ENCODE data around the gene ARTN. TPM values are rescaled to one million over a fixed set of nuclear protein-coding genes. Genes with fewer than 3 reads are reported as not detected.
A peak's percentile ranks its signal among the peaks of the same experiment; 100 is the strongest.

Gene ARTN
- total RNA-seq, 1 donor from 2014 or later, result 1.6 TPM

GRCh38 chr1:43938383-43938782, 4.8 kb downstream of the ARTN start:
- no peak for DNase-seq (ENCODE audit: low spot score in 2 of 2, unreplicated experiment in 2 of 2)
- no peak for TF ChIP-seq CTCF (IDR thresholded peaks at IDR 0.05; ENCODE audit: unreplicated experiment)
- H3K4me1 Mint-ChIP-seq, result peaks cover 6% of the 10 kb centered on the region
- no peak overlapping the region for H3K4me3 Mint-ChIP-seq
- H3K36me3 Mint-ChIP-seq, result no peaks in the 10 kb centered on the region
- peaks cover 44% of the 10 kb centered on the region for H3K27me3 Mint-ChIP-seq (ENCODE audit: low read depth)
- H3K9me3 Mint-ChIP-seq, result no peaks in the 10 kb centered on the region
- H3K27ac Mint-ChIP-seq, result no peak overlapping the region

- peaks cover 41% of the 10 kb centered on the region for H3K27me3 Mint-ChIP-seq (ENCODE audit: low read depth)
- TF ChIP-seq CTCF (IDR thresholded peaks at IDR 0.05; ENCODE audit: unreplicated experiment), result no peak
- peaks cover 3% of the 10 kb centered on the region for H3K4me1 Mint-ChIP-seq
- no peak for DNase-seq (ENCODE audit: low spot score in 2 of 2, unreplicated experiment in 2 of 2)
- H3K9me3 Mint-ChIP-seq, result no peaks in the 10 kb centered on the region
- H3K36me3 Mint-ChIP-seq, result no peaks in the 10 kb centered on the region
- H3K27ac Mint-ChIP-seq, result no peak overlapping the region
- no peak overlapping the region for H3K4me3 Mint-ChIP-seq
Measured at GRCh38 chr1:43938892-43939587, 5.4 kb downstream of the ARTN start.

- no peak for DNase-seq (ENCODE audit: low spot score in 2 of 2, unreplicated experiment in 2 of 2)
- no peak overlapping the region for H3K4me3 Mint-ChIP-seq
- H3K27ac Mint-ChIP-seq, result no peak overlapping the region
- H3K4me1 Mint-ChIP-seq, result peaks cover 11% of the 10 kb centered on the region
- H3K9me3 Mint-ChIP-seq, result no peaks in the 10 kb centered on the region
- H3K27me3 Mint-ChIP-seq (ENCODE audit: low read depth), result peaks cover 25% of the 10 kb centered on the region
- TF ChIP-seq CTCF (IDR thresholded peaks at IDR 0.05; ENCODE audit: unreplicated experiment), result no peak
- no peaks in the 10 kb centered on the region for H3K36me3 Mint-ChIP-seq
Measured at GRCh38 chr1:43942411-43942810, 8.8 kb downstream of the ARTN start.

- Mint-ChIP-seq H3K4me1 (peaks cover 24% of the 10 kb centered on the region), H3K36me3 (no peaks in the 10 kb centered on the region), H3K27ac (no peak overlapping the region), H3K4me3 (no peak overlapping the region), H3K27me3 (ENCODE audit: low read depth) (peaks cover 4% of the 10 kb centered on the region), H3K9me3 (no peaks in the 10 kb centered on the region)
- DNase-seq (ENCODE audit: low spot score in 2 of 2, unreplicated experiment in 2 of 2), result no peak
- no peak for TF ChIP-seq CTCF (IDR thresholded peaks at IDR 0.05; ENCODE audit: unreplicated experiment)
Measured at GRCh38 chr1:43944860-43945259, 11.3 kb downstream of the ARTN start.

GRCh38 chr1:43945674-43946235, 12.2 kb downstream of the ARTN start:
- no peaks in the 10 kb centered on the region for H3K9me3 Mint-ChIP-seq
- TF ChIP-seq CTCF (IDR thresholded peaks at IDR 0.05; ENCODE audit: unreplicated experiment), result no peak
- peaks cover 5% of the 10 kb centered on the region for H3K36me3 Mint-ChIP-seq
- DNase-seq (ENCODE audit: low spot score in 2 of 2, unreplicated experiment in 2 of 2), result no peak
- H3K27me3 Mint-ChIP-seq (ENCODE audit: low read depth), result no peaks in the 10 kb centered on the region
- peak overlapping the region; percentile 87 for H3K4me3 Mint-ChIP-seq
- H3K27ac Mint-ChIP-seq, result peak overlapping the region; percentile 95
- H3K4me1 Mint-ChIP-seq, result peaks cover 24% of the 10 kb centered on the region
